Activated CD4-positive, alpha-beta memory T cell treated with anti-CD3 and anti-CD28 coated beads for 36 hours (primary cell): ENCODE results near the gene CRX. TPM values are rescaled to one million over a fixed set of nuclear protein-coding genes. Genes with fewer than 3 reads are reported as not detected.
"Not testable (repeated sequence)": the region's sequence is repeated elsewhere in the genome, so short reads cannot be mapped to it uniquely, and the experiment has no call there.

Experiments
- CTCF ChIA-PET: fragments of 350-600 bp; sonication (Branson Sonifier 250); formaldehyde crosslinking; loops from one replicate; lab custom pipeline; 2021; ENCODE audit warnings: antibody characterized with exemption, inconsistent platforms; lab: Charles Lee
- POLR2A ChIA-PET: fragments of 350-600 bp; sonication (Branson Sonifier 250); formaldehyde crosslinking; loops from one replicate; lab custom pipeline; 2021; ENCODE audit warnings: antibody characterized with exemption; lab: Charles Lee
- DNase-seq: peaks from one replicate; pipeline ENCODE4 v3.0.0-alpha.2; 2020
- H3K27ac Mint-ChIP-seq: one replicate; pipeline ENCODE4 v1.8.0; 2021; ENCODE audit warnings: mixed read lengths
- H3K27me3 Mint-ChIP-seq: one replicate; pipeline ENCODE4 v1.8.0; 2021; ENCODE audit warnings: mixed read lengths
- H3K36me3 Mint-ChIP-seq: one replicate; pipeline ENCODE4 v1.8.0; 2021; ENCODE audit warnings: mixed read lengths
- H3K4me1 Mint-ChIP-seq: one replicate; pipeline ENCODE4 v1.8.0; 2021; ENCODE audit warnings: low read depth, mixed read lengths
- H3K4me3 Mint-ChIP-seq: one replicate; pipeline ENCODE4 v1.8.0; 2021; ENCODE audit warnings: mild to moderate bottlenecking, mixed read lengths
- H3K9me3 Mint-ChIP-seq: one replicate; pipeline ENCODE4 v1.8.0; 2021; ENCODE audit warnings: mixed read lengths
- intact Hi-C: fragments of 100-400 bp; cut with micrococcal nuclease; formaldehyde crosslinking; loops from one replicate; pipeline ENCODE4 v1.15.1; 2023
- total RNA-seq, 2 experiments: library from RNA; stranded (reverse); gene quantifications; one replicate each; pipeline ENCODE4 v1.2.3, GENCODE V29; 2021

The CRX gene
- total RNA-seq = not detected

GRCh38 chr19:47821460-47822020 lies at the start of gene CRX:
Gene CRX, plus strand, starts transcription at chr19:47821937. Its CDS starts 12,507 bp downstream, at chr19:47834444.
- no peak for DNase-seq
- peaks cover 21% of the 10 kb centered on the region for H3K27me3 Mint-ChIP-seq
- intact Hi-C loops = no loop called here
- H3K9me3 Mint-ChIP-seq = peaks cover 2% of the 10 kb centered on the region
- ChIA-PET POLR2A (no interaction called here), CTCF (no interaction called here)
- no peaks in the 10 kb centered on the region for H3K36me3 Mint-ChIP-seq
- no peak within 1 kb of the TSS for H3K4me3 Mint-ChIP-seq
- peaks cover 2% of the 10 kb centered on the region for H3K4me1 Mint-ChIP-seq
- no peak within 1 kb of the TSS for H3K27ac Mint-ChIP-seq

- Mint-ChIP-seq H3K9me3 (no peaks in the 10 kb centered on the region), H3K4me3 (peak overlapping the region; percentile 15), H3K4me1 (peaks cover 23% of the 10 kb centered on the region), H3K36me3 (peaks cover 10% of the 10 kb centered on the region), H3K27ac (no peak overlapping the region), H3K27me3 (no peaks in the 10 kb centered on the region)
- ChIA-PET CTCF (no interaction called here), POLR2A (no interaction called here)
- intact Hi-C loops = no loop called here
- DNase-seq = no peak
These were observed 45.2 kb upstream of the CRX start for GRCh38 chr19:47776568-47776967.

- CTCF ChIA-PET = interaction anchor here (1.5 kb wide), 1 partner anchor 32 kb away, joined by 3 read pairs; the partner anchor contains the start of gene NOP53
- Mint-ChIP-seq H3K4me1 (peaks cover 27% of the 10 kb centered on the region), H3K27ac (peak overlapping the region; percentile 92), H3K36me3 (peaks cover 13% of the 10 kb centered on the region), H3K4me3 (peak overlapping the region; percentile 95)
- DNase-seq, POLR2A ChIA-PET, H3K27me3 Mint-ChIP-seq, H3K9me3 Mint-ChIP-seq: not testable (repeated sequence)
- intact Hi-C loops = loop anchor here (2.0 kb wide), 1 partner anchor 33 kb away; the partner anchor contains the start of gene NOP53
These were observed 44.3 kb upstream of the CRX start for GRCh38 chr19:47777245-47778048.

- peak; percentile 85 for DNase-seq
- ChIA-PET CTCF (interaction anchor here (1.4 to 1.5 kb wide), 2 partner anchors 13 to 33 kb away, joined by 3 read pairs; partner anchors contain the start of gene NOP53), POLR2A (no interaction called here)
- no peaks in the 10 kb centered on the region for H3K27me3 Mint-ChIP-seq
- intact Hi-C loops = loop anchor here (2.0 kb wide), 1 partner anchor 34 kb away; the partner anchor contains the start of gene NOP53
- H3K27ac Mint-ChIP-seq = peak within 1 kb of the TSS; percentile 92
- peaks cover 27% of the 10 kb centered on the region for H3K4me1 Mint-ChIP-seq
- H3K36me3 Mint-ChIP-seq = peaks cover 13% of the 10 kb centered on the region
- H3K9me3 Mint-ChIP-seq = no peaks in the 10 kb centered on the region
- peak within 1 kb of the TSS; percentile 95 for H3K4me3 Mint-ChIP-seq
These were observed 43.4 kb upstream of the CRX start, which contains the start of gene SELENOW for GRCh38 chr19:47778049-47778953. Gene SELENOW, plus strand, starts transcription at chr19:47778703. Its CDS starts 83 bp downstream, at chr19:47778786.

- Mint-ChIP-seq H3K9me3 (no peaks in the 10 kb centered on the region), H3K36me3 (peaks cover 17% of the 10 kb centered on the region), H3K4me1 (peaks cover 27% of the 10 kb centered on the region), H3K27ac (peak overlapping the region; percentile 92), H3K27me3 (no peaks in the 10 kb centered on the region), H3K4me3 (peak overlapping the region; percentile 95)
- peak; percentile 38 for DNase-seq
- POLR2A ChIA-PET = no interaction called here
- CTCF ChIA-PET = interaction anchor here (1.4 to 1.5 kb wide), 2 partner anchors 13 to 34 kb away, joined by 3 read pairs; partner anchors contain the start of gene NOP53
- intact Hi-C loops = loop anchor here (2.0 kb wide), 1 partner anchor 34 kb away; the partner anchor contains the start of gene NOP53
These were observed 42.8 kb upstream of the CRX start for GRCh38 chr19:47778954-47779351.

GRCh38 chr19:47779524-47780214 lies 42.1 kb upstream of the CRX start:
- peaks cover 23% of the 10 kb centered on the region for H3K36me3 Mint-ChIP-seq
- no peaks in the 10 kb centered on the region for H3K9me3 Mint-ChIP-seq
- peak overlapping the region; percentile 92 for H3K27ac Mint-ChIP-seq
- ChIA-PET POLR2A (interaction anchor here (0.7 to 1.0 kb wide), 2 partner anchors 10 to 54 kb away, joined by 3 to 4 read pairs; no protein-coding TSS in a partner anchor), CTCF (interaction anchor here (0.9 to 1.4 kb wide), 4 partner anchors 8 to 431 kb away, joined by 3 to 4 read pairs (median 4); partner anchors contain the start of genes DHX34 and EHD2)
- H3K4me1 Mint-ChIP-seq = peaks cover 27% of the 10 kb centered on the region
- intact Hi-C loops = loop anchor here (2.0 kb wide), 1 partner anchor 35 kb away; the partner anchor contains the start of gene NOP53
- peak; percentile 22 for DNase-seq
- H3K27me3 Mint-ChIP-seq = no peaks in the 10 kb centered on the region
- H3K4me3 Mint-ChIP-seq = peak overlapping the region; percentile 95

- ChIA-PET POLR2A (interaction anchor here (0.7 to 1.0 kb wide), 2 partner anchors 10 to 55 kb away, joined by 3 to 4 read pairs; no protein-coding TSS in a partner anchor), CTCF (interaction anchor here (0.9 to 1.1 kb wide), 3 partner anchors 7 to 431 kb away, joined by 3 to 4 read pairs (median 4); partner anchors contain the start of genes DHX34 and EHD2)
- peaks cover 24% of the 10 kb centered on the region for H3K36me3 Mint-ChIP-seq
- DNase-seq = no peak
- H3K27me3 Mint-ChIP-seq = no peaks in the 10 kb centered on the region
- H3K27ac Mint-ChIP-seq = peak overlapping the region; percentile 92
- intact Hi-C loops = no loop called here
- peaks cover 27% of the 10 kb centered on the region for H3K4me1 Mint-ChIP-seq
- H3K4me3 Mint-ChIP-seq = peak overlapping the region; percentile 95
- no peaks in the 10 kb centered on the region for H3K9me3 Mint-ChIP-seq
These were observed 41.6 kb upstream of the CRX start for GRCh38 chr19:47780215-47780551.

- intact Hi-C loops = no loop called here
- H3K4me1 Mint-ChIP-seq = peaks cover 27% of the 10 kb centered on the region
- no peak for DNase-seq
- ChIA-PET CTCF (no interaction called here), POLR2A (interaction anchor here (0.5 kb wide), 2 partner anchors 13 to 23 kb away, joined by 3 read pairs; no protein-coding TSS in a partner anchor)
- H3K9me3 Mint-ChIP-seq = no peaks in the 10 kb centered on the region
- no peaks in the 10 kb centered on the region for H3K27me3 Mint-ChIP-seq
- peak overlapping the region; percentile 53 for H3K27ac Mint-ChIP-seq
- peaks cover 26% of the 10 kb centered on the region for H3K36me3 Mint-ChIP-seq
- peak overlapping the region; percentile 5 for H3K4me3 Mint-ChIP-seq
These were observed 40.0 kb upstream of the CRX start for GRCh38 chr19:47781590-47782262.

GRCh38 chr19:47786566-47786965 lies 35.2 kb upstream of the CRX start:
- no peak for DNase-seq
- no peak overlapping the region for H3K27ac Mint-ChIP-seq
- intact Hi-C loops = no loop called here
- H3K9me3 Mint-ChIP-seq = no peaks in the 10 kb centered on the region
- no peak overlapping the region for H3K4me3 Mint-ChIP-seq
- ChIA-PET CTCF (no interaction called here), POLR2A (interaction anchor here (0.6 kb wide), 1 partner anchor 755 kb away, joined by 3 read pairs; no protein-coding TSS in a partner anchor)
- peaks cover 7% of the 10 kb centered on the region for H3K4me1 Mint-ChIP-seq
- H3K36me3 Mint-ChIP-seq = peaks cover 22% of the 10 kb centered on the region
- H3K27me3 Mint-ChIP-seq = no peaks in the 10 kb centered on the region

- H3K9me3 Mint-ChIP-seq = not testable (repeated sequence)
These were observed 34.4 kb upstream of the CRX start for GRCh38 chr19:47787307-47787706.

More at GRCh38 chr19:47787307-47787706, 34.4 kb upstream of the CRX start:
- ChIA-PET CTCF (interaction anchor here (0.6 to 1.4 kb wide), 5 partner anchors 7 to 966 kb away, joined by 3 to 5 read pairs (median 4); no protein-coding TSS in a partner anchor), POLR2A (interaction anchor here (0.6 kb wide), 1 partner anchor 754 kb away, joined by 3 read pairs; no protein-coding TSS in a partner anchor)
- DNase-seq, H3K4me1 Mint-ChIP-seq, H3K27ac Mint-ChIP-seq, H3K4me3 Mint-ChIP-seq, H3K27me3 Mint-ChIP-seq, intact Hi-C loops: not testable (repeated sequence)
- peaks cover 18% of the 10 kb centered on the region for H3K36me3 Mint-ChIP-seq
